GM21390 (cell line): ENCODE results near the gene CCDC149.

Experiments
- ATAC-seq: cut with Tn5 transposase; IDR thresholded peaks from one replicate; pipeline ENCODE4 v1.9.1; 2021; ENCODE audit not compliant: unreplicated experiment

CCDC149 gene

DNA sequence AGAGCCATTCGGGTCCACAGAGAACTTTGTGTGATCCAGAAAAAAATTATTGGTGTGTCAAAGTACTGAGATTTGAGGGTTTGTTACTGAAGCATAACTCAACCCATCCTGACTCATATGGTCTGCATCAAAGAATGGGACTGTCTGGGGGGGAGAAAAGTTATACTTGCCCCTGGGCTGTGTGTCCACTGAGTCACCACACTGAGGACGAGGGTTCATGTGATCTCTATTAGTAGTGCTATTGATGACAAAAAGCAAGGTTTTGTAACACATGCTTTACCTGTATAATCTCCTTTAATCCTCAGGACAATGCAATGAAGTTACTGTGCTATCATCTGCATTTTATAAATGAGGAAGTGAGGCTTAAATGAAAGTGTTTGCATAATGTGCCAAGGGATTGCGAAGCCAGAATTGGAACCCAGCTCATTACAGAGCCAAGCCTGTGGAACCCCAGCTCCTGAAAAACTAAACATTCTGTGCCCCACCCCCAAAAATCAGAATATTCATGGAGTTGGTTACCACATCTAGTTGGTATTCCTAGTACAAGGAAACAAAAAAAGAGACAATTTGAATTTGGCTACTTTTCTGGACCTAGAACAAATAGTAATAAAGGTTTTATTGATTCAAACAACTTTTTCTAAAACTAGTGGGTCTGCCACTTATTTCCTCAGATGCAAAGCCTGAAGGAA, 31.2 kb downstream of the CCDC149 start:
- ATAC-seq = no peak

DNA sequence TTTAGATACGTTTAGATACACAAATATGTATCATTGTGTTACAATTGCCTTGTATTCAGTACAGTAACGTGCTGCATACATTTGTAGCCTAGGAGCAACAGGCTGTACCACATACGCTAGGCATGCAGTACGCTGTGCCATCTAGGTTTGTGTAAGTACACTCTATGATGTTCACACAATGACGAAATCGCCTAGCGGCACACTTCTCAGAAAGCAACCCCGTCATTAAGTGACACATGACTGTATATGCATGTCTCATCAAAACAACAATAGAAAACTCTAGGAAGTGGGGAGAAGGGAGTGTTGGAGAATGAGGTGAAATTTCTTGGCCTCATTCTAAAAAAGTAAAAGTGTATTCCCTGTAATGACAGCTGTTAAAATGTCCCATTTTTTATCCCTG, 32.7 kb downstream of the CCDC149 start:
- ATAC-seq = no peak

DNA sequence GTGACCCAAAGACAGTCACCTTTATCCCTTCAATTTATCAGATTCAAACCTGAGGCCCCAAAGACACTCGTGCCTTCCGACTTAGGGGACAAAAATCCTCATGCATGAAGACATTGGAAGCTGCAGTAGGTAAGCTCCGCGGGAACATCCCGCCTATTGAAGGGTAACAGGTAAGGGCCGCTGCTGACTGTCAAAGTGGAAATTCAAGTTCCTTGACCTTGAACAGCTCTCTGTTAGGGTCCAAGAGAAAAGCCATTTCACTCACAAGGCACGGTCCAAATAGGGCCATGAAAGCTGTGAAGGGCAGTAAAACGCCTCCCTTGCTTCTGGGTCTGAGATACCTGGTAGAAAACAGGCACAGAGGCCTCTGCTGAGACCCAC, 34.2 kb downstream of the CCDC149 start:
- ATAC-seq = no peak

DNA sequence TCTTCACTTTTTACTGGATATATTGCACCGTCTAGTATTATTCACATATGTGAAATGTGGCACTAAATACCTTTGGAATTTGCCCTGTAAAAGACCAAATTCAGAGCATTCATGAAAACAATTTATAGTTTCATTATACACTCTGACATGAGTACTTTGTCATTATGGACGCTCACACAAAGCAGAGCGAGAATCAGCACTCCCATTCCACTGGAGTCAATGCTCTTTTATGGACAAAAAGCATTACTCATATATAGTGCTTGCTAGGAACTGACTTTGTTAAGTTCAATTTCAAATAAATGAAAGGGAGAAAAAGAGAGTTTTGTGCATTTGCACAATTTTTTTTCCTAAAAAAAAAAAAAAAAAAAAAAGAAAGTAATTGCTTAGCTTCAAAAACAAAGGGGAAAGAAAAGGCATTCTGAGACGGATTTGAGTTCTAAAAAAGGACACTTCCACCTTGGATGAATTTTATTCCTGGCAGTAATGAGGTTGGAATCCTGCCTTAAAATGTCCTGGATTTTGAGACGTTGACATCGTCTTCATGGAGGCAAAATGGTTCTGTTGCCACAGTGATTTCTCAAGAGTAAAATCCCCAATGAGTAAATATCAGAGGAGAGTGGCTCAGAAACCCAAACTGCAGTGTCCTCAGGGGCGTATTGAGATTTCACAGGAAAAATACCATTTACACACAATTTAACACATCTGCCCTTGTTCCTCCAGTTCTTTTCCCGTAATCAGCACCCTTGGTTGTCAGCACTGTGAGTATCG, 34.8 kb downstream of the CCDC149 start:
- ATAC-seq = no peak

DNA sequence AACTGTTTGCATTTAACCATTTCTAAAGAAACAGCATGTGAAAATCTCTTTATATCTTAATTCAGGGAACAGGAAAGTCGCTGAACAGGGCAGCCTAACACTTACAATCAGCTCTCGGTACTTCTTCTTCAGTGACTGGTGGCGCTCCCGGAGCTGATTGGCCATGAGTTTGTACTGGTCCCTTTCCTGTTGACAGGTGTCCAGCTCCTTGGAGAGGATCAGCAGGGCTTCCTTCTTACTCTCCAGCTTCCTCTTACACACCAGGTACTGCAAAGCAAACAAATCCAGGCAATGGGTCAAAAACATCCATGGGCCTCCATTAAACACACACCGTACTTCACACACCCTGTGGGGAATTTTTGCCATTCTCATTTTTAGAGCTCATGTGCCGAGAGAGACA, 36.4 kb downstream of the CCDC149 start:
- ATAC-seq = no peak

DNA sequence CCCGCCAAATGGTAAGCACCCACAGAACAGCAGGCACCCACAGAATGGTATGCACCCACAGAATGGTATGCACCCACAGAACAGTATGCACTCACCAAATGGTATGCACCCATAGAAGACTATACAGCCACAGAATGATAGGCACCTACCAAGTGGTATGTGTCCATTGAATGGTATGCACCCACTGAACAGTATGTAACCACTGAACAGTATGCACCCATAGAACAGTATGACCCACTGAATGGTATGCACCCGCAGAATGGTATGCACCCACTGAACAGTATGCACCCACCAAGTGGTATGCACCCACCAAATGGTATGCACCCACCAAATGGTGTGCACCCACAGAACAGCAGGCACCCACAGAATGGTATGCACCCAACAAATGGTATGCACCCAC, 40.1 kb downstream of the CCDC149 start:
- ATAC-seq = no peak

DNA sequence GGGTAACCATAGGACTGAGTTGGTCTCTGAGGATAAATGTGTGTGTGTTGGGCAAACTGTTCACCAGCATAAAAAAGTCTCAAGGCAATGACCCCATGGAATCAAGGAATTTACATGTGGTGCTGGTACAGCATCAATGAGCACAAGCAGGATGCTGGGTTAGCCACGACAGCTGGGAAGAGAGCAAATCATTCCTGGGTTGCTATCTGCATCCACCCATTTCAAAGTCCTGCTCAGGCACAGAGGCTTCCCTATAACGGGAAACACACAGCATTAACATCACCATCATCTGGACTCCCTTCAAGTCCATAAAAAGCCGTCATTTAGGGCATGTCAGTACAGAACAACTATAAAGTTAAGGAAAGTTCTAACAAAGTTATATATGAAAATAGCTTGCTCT, 41.6 kb downstream of the CCDC149 start:
- ATAC-seq = no peak

DNA sequence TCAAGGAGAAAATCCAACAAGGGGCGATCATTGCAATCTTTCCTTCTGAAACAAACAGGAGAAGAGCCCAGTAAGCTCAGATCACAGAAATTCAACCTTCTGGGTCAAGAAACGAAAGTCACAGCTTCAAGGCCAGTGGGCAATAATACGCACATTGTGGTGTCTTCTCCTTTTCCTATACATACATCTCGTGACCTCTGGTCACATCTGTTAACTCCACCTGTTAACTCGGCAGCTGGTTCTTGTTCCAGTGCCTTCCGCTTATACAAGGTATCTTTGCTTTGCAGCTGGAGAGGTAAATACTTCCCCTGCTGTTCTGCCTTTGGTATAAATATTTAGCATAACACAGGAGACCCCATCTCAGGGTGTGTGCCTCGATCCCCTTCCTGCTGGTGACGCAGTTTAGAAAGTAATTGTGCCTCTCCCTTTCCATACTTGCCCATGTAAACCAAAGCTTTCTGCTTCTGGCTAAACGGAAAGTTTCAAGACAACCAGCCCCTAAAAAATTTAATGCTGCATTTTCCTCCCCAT, 45.0 kb downstream of the CCDC149 start:
- ATAC-seq = no peak

DNA sequence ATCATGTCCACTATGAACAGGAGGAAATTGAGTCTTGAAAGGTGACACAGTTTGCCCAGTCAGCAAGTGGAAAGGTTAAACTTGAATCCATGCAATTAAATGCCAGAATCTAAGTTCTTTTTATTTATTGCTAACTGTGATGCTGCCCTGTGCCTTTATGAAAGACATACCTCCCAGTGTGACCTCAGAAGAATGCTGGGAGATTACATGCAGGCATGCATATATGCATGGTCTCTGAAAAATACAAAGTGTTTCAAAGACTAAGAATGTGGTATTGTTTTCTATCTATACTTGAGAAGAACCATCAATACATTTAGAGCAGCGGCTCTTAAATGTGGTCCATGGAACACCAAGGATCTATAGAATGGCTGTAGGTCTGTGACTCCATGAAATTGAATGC, 45.6 kb downstream of the CCDC149 start:
- ATAC-seq = no peak

DNA sequence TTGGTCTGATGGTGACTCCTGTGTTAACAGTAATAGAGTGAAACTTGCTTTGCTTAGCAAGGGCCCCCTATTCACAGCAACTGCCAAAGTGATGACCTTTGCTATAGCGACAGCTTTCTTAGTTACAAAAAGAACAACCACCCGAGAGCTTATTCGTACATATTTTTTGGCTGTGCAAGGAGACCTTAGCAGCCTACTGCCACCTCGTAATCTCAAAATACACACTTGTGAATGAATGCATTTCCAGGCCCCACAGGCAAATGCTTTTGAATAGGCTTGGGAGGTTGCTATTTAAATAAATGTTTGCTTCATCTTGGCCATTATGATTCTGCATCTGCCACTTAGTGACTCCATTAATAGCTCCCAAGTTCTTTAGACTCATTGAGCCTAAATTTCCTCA, 47.4 kb downstream of the CCDC149 start:
- ATAC-seq = no peak

DNA sequence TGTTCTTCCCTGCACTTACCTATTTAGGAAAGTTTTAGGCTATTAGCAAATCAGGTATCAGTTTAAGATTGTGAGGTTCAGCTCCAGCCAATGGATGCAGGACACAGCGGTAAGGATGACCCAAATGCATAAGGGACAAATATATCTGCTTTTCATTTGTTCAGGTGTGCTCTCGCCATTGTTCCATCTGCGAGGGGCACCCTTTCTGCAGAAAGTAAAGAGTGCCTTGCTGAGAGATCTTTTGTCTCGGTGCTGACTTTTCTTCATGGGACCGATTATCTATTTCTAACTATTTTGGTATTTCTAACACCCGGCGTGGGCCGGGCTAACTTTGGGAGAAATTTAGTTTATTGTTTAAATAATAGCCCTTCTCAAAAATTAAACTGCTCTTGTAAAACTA, 49.0 kb downstream of the CCDC149 start:
- ATAC-seq = no peak

DNA sequence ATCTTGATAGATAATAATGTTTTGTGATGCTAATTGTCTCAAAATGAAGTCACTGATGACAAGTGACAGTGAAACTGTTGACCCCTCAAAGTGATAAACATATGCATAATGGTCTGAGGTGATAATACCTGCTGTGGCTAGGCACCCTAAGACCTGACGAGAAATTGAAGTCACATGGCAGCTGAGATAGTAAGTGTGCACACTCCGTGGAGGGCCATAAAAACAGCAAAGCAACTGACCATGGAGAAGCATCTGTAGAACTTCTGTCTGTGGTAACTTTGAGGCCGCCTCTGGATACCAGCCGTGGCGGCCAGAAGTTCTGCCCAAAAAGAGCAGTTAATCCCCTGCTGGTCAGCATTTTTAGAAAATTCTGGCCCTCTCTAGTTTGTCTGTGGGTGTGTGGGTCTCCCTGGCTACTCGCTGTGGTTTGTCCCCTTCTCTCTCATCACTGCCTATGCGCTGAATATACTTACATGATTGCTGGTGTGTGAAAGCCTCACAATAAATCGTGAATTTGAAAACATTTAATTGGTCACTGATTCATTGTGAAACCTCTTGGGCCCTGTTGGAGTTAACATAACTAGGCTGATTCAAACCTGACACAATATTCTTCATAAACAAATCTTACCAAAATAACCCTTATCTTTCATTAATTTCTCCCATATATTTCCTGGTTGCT, 50.6 kb downstream of the CCDC149 start:
- no peak for ATAC-seq

DNA sequence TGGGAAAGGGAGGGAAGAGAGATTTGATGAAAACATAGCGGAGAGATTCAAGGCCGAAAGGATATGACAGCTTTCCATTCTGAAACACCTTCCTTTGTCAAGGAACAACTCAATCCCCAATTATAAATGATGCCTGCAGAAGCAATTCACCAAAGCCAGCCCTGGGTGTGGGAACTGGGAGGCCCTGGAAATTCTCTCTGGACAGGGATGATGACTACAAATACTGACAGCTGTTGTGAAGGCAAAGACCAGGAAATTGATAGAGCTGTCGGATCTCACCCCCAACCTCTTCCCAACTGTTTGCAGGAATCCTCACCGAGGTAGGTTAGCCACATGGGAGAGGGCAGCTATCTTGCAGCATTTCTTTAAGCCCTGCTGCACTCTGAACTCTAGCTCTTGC, 54.3 kb downstream of the CCDC149 start:
- no peak for ATAC-seq

DNA sequence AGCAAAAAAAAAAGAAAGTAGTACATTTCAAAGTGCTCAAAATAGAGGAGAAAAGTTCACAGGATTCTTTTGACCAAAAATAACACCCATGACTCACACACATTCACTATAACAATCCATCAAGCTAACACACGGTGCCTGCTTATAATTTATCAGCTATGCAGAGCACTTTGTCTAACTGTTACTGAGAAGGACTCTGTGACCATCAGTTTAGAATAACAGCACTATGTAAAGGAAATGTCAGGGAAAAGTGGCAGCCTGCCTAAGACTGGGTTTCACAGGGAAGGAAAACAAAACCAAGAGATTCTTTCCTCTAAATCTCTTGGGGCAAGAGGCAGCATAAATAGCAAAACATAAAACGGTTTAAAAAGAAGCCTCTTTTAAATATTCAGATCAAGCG, 54.8 kb downstream of the CCDC149 start:
- no peak for ATAC-seq

DNA sequence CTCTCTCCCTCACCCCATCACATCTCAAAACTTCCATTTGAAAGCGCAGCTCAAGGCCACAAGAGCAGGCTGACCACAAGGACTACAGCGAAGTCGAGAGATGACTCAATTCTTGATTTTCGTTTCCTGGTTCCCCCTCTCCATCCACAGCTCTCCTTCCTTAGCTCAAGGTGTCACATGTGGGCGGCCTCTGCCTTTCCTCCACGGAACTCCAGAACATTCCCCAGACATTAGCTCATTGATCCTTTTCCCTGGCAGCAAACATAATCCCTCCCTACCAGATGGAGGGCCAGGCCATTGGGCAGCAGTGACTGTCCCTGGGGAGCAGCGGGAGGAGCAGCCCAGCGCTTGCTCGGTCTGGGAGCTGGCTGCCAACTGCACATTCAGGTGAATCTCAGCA, 56.3 kb downstream of the CCDC149 start:
- ATAC-seq = peak; percentile 89

DNA sequence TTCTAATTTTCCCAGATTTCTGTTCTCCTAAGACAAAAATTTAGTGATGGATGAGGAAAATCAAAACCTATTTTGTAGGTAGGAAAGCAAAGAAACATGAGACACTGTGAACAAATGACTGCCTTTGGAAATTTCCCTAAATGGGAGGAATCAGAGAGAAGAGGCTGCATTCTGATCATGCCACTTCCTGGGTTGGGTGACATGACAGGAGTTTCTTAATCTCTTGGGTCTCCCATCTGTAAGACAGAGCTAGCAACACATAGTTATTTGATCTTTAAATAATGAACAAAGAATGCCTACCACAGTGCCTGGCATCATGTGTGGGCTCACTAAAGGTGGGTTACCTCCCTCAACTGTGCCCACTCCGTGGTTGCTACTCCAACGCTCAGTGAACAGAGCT, 57.1 kb downstream of the CCDC149 start:
- no peak for ATAC-seq

DNA sequence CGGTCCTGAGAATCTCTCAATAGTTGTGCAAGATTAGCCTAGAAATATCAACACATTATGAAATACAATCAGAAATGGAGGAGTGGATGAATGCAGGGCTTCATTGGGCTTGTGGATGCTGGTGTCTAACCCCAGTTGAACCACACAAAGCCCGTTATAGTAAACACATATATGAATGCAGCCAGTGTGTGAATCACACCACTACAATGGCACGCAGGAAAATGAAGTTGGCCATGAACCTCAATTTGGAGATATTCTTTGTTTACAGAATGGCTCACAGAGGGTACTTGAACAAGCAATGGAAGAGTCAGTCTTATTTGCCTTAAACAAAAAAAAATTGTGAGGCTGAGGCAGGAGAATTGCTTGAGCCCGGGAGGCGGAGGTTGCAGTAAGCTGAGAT, 59.7 kb downstream of the CCDC149 start:
- no peak for ATAC-seq

DNA sequence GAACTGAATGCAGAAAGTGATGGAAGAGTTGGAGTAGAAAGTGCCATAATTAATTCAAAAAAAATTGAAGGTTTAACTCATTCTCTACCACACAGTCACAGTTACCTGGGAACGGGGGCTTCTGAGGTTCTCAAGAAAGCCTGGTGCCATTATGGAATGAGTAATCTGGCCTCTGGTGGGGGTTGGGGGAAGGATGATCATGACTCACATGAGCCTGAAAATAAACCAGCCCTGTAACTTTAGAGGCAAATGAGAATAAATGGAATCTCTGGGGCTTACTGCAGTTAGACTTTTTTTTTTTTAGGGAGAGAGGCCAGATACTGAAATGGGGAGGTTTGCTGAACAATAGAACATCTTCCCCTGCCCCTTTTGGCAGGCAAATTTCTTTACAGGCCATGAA, 62.2 kb downstream of the CCDC149 start:
- ATAC-seq = no peak

DNA sequence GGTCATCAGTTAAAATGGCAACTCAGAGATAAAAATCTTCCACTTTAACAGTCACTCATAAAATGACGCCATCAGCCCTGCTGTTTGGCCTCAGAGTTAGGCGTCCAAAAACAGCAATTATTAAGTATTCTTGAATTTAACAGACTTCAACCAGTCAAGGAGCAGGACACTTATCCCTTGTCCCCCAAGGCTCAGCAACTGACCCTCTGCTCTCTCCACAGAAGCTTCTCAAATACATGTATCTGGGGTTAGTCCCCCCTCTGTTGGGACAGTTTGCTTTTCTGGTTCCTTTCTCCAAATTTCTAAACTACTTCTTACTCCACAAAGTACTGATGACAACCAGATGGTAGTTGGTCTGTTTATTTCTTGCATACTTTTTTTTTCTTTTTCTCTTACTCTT, 63.1 kb downstream of the CCDC149 start:
- ATAC-seq = no peak

DNA sequence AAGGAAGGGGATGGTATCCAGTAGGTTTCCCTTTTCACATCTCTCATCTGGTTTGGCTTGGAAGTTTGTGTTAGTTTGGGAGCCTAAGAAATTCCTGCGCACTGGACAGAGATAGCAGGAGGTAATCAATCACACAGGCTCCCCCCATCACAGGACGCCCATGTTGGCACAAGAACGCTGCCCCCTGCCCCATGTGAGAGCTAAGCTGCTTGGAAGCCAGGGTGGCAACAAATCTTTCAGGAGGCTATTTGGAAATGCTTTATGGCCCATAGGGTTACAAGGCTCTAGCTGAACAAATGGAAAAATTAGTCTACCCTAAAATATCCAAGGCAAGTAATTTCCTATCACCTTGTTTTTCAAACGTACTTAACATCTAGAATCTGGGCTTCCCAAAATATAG, 63.5 kb downstream of the CCDC149 start:
- ATAC-seq = no peak

DNA sequence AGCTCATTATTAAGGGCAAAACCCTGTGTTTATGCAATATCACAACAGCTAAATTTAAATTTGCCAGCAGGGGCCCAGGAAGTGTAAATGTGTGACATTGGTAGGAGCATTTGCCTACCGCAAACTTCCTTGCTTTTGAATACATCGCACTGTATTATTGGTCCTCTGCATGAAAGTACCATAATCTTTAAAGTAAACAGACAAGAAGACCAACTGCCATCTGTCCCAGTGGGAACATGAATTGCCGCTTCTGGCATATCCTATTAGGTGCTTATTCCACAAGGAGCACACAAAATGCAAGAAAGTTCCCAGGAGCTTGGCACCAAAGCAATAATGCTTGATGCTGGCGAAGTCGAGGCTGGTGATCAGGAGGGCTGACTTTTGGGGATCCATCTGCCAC, 66.1 kb downstream of the CCDC149 start:
- no peak for ATAC-seq

DNA sequence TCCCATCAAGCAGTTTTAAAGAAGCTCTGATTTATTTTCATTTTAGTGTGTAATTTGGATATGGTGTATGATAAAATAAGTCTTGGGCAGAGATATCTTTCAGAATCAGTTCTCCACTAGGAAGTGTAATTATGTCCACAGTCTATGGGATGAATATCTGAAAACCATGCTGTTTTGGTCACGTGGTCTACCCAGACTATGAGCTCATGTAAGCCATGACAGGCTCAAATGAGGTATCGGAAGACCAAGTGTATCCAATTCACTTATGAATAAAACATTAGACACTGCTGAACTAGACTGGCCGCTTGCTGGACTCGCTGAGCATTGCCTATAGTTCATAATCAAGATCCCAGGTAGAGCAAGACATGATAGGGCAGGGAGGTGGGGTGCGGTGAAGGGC, 66.9 kb downstream of the CCDC149 start:
- no peak for ATAC-seq
